HepG2 (cell line): Measurements from ENCODE around the gene EPHB4. TPM values are rescaled to one million over a fixed set of nuclear protein-coding genes. Genes with fewer than 3 reads are reported as not detected.

Source experiments
- CREB1 ChIP-seq, 2 experiments: fragments of 450-650 bp in 1 of 2; IDR thresholded peaks; 2 replicates each; pipeline ENCODE4 v1.6.1; 2016 to 2017; ENCODE audit warnings: control low read depth in 1 of 2, mild to moderate bottlenecking in 1 of 2, missing compliant biosample characterization in 1 of 2, missing genetic modification characterization in 1 of 2
- FOSL2 ChIP-seq: sonication (generic); formaldehyde crosslinking; IDR thresholded peaks from 2 replicates; pipeline ENCODE4 v1.4.0; 2020; ENCODE audit warnings: missing genetic modification reagents
- KAT8 ChIP-seq: IDR thresholded peaks from 2 replicates; pipeline ENCODE4 v1.6.1; 2016; ENCODE audit warnings: missing genetic modification reagents, missing compliant biosample characterization
- KDM2A ChIP-seq: sonication (generic); formaldehyde crosslinking; IDR thresholded peaks from 2 replicates; pipeline ENCODE4 v1.4.0; 2020; ENCODE audit warnings: low read depth, missing genetic modification reagents, borderline replicate concordance
- KDM3A ChIP-seq: IDR thresholded peaks from 2 replicates; pipeline ENCODE4 v1.6.1; 2018; ENCODE audit warnings: low read depth, missing compliant biosample characterization
- KLF13 ChIP-seq: sonication (generic); formaldehyde crosslinking; IDR thresholded peaks from 2 replicates; pipeline ENCODE4 v1.4.0; 2020; ENCODE audit warnings: mild to moderate bottlenecking, missing genetic modification reagents
- NCOA1 ChIP-seq: sonication (generic); formaldehyde crosslinking; IDR thresholded peaks from 2 replicates; pipeline ENCODE4 v1.9.0; 2021; ENCODE audit warnings: missing genetic modification reagents
- RBM39 ChIP-seq: fragments of 200-400 bp; formaldehyde crosslinking; IDR thresholded peaks from one replicate; pipeline ENCODE4 v1.6.1; 2018; ENCODE audit warnings: antibody characterized with exemption, mild to moderate bottlenecking, low read depth, low read length; ENCODE audit not compliant: poor library complexity, severe bottlenecking
- RFXAP ChIP-seq: sonication (generic); formaldehyde crosslinking; IDR thresholded peaks from 2 replicates; pipeline ENCODE4 v1.4.0; 2020; ENCODE audit warnings: missing genetic modification reagents, borderline replicate concordance
- THAP11 ChIP-seq: IDR thresholded peaks from 2 replicates; pipeline ENCODE4 v1.6.1; 2016; ENCODE audit warnings: missing biosample characterization, missing genetic modification reagents
- ZBTB20 ChIP-seq: sonication (generic); formaldehyde crosslinking; IDR thresholded peaks from 2 replicates; pipeline ENCODE4 v1.8.1; 2023; ENCODE audit warnings: missing genetic modification reagents, low read depth, mild to moderate bottlenecking, borderline replicate concordance
- ZEB1 ChIP-seq: IDR thresholded peaks from 2 replicates; pipeline ENCODE4 v1.6.1; 2012; ENCODE audit warnings: mild to moderate bottlenecking, low read depth, inconsistent platforms; ENCODE audit not compliant: insufficient replicate concordance
- ZNF619 ChIP-seq: sonication (generic); formaldehyde crosslinking; IDR thresholded peaks from 2 replicates; pipeline ENCODE4 v1.4.0; 2020; ENCODE audit warnings: mild to moderate bottlenecking, missing genetic modification reagents
- polyA plus RNA-seq, 8 experiments: library from polyadenylated mRNA; depleted of rRNA in 3 of 8; stranded (reverse) in 7 of 8; unstranded in 1 of 8; fragments of >200 nt; fragmentation: Illumina TruSeq in 4 of 8; extraction: Trizol in 4 of 8; gene quantifications; 2 replicates each; pipeline versions ENCODE4 v1.2.1 to v1.2.3, GENCODE V29; 2011 to 2016; ENCODE audit warnings: low read depth in 4 of 8, missing spikeins in 1 of 8, mixed read lengths in 1 of 8; ENCODE audit not compliant: insufficient read depth in 1 of 8
- total RNA-seq, 5 experiments: library from RNA; depleted of rRNA; stranded (reverse); fragments of >200 nt; fragmentation: Illumina TruSeq; extraction: Trizol; gene quantifications; 2 replicates each; pipeline ENCODE4 v1.2.3, GENCODE V29; 2016; ENCODE audit warnings: low read depth in 1 of 5
- TF ChIP-seq, protein P1 (sequence below): sonication (generic); formaldehyde crosslinking; IDR thresholded peaks from 2 replicates; pipeline ENCODE4 v1.9.0; 2022; ENCODE audit warnings: low read depth, missing genetic modification reagents
- TF ChIP-seq, protein P2 (sequence below): sonication (generic); formaldehyde crosslinking; IDR thresholded peaks from 2 replicates; pipeline ENCODE4 v1.5.0; 2020; ENCODE audit warnings: missing genetic modification reagents
- TF ChIP-seq, protein P3 (sequence below): sonication (generic); formaldehyde crosslinking; IDR thresholded peaks from 2 replicates; pipeline ENCODE4 v1.5.1; 2020; ENCODE audit warnings: missing genetic modification reagents, mild to moderate bottlenecking, borderline replicate concordance
- TF ChIP-seq, protein P4 (sequence below): sonication (generic); formaldehyde crosslinking; IDR thresholded peaks from 2 replicates; pipeline ENCODE4 v1.5.1; 2020; ENCODE audit warnings: missing genetic modification reagents, mild to moderate bottlenecking, borderline replicate concordance
- TF ChIP-seq, protein P5 (sequence below), 2 experiments: sonication (generic) in 1 of 2; formaldehyde crosslinking in 1 of 2; IDR thresholded peaks; 2 replicates each; pipeline versions ENCODE4 v1.4.0 to v1.6.1; 2018 to 2020; ENCODE audit warnings: missing genetic modification reagents in 2 of 2, borderline replicate concordance in 1 of 2, low read depth in 1 of 2, mild to moderate bottlenecking in 1 of 2, missing biosample characterization in 1 of 2

Gene EPHB4
- total and polyA plus RNA-seq, 2 of the 13 experiments (the other 11 are each of a cell fraction or from before 2014, with no cell fraction given): 61.4 to 69.6 TPM

DNA sequence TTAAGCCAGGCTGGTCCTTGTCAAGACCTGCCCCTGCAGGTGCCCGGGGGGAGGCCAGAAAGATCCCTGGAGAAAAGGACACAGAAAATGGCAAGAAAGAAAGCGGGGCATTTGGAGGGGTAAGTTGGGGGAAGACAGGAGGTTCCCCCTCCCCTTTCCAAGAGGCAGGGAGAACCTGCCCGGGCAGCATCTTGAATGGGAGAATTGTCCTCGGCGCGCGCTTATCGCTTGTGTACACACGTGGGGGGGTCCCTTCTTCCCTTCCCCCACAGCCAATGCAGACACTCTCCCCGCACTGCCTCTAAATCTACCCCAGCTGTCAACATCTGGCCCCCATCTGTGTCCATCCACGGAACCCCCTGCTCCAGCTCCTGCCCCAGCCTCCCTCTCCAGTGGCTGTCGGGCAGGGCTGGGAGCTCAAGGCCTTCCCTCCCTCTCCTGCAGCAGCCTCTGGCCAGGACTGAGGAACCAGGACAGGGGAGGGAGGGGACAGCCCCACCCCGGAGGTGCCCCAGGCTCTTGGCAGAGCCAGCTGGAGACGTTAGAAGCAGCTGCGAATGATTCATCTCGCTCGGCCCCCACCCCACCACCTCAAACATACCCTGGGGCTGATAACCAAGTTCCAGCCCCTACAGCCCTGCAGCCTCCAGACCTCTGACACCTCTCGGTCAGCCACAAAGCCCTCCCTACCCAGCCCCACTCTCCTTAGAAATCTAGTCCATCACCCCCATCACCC lies 25.3 kb downstream of the EPHB4 start (continued):
- 0 out of 2 replicates have a peak, but pooled peaks have one; percentile 54 for TF ChIP-seq NCOA1
- peak; percentile 64; the same call in 1 of the 2 replicates for TF ChIP-seq RFXAP (CRISPR knock-in tag)
- 0 out of 2 replicates have a peak, but pooled peaks have one; percentile 6 for TF ChIP-seq KAT8 (CRISPR knock-in tag)
- TF ChIP-seq, protein P1, sequence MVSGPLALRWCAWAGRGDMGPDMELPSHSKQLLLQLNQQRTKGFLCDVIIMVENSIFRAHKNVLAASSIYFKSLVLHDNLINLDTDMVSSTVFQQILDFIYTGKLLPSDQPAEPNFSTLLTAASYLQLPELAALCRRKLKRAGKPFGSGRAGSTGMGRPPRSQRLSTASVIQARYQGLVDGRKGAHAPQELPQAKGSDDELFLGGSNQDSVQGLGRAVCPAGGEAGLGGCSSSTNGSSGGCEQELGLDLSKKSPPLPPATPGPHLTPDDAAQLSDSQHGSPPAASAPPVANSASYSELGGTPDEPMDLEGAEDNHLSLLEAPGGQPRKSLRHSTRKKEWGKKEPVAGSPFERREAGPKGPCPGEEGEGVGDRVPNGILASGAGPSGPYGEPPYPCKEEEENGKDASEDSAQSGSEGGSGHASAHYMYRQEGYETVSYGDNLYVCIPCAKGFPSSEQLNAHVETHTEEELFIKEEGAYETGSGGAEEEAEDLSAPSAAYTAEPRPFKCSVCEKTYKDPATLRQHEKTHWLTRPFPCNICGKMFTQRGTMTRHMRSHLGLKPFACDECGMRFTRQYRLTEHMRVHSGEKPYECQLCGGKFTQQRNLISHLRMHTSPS: 0 out of 2 replicates have a peak, but pooled peaks have one; percentile 52
- TF ChIP-seq KDM3A (CRISPR knock-in tag): 0 out of 2 replicates have a peak, but pooled peaks have one; percentile 43
- peak; percentile 86 for TF ChIP-seq RBM39
- 0 out of 2 replicates have a peak, but pooled peaks have one; percentile 7 for TF ChIP-seq ZNF619
- TF ChIP-seq, protein P2, sequence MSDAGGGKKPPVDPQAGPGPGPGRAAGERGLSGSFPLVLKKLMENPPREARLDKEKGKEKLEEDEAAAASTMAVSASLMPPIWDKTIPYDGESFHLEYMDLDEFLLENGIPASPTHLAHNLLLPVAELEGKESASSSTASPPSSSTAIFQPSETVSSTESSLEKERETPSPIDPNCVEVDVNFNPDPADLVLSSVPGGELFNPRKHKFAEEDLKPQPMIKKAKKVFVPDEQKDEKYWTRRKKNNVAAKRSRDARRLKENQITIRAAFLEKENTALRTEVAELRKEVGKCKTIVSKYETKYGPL (CRISPR knock-in tag): no peak
- peak; percentile 94 for TF ChIP-seq FOSL2 (CRISPR knock-in tag)
- TF ChIP-seq ZBTB20 (CRISPR knock-in tag): peak; percentile 38; the same call in 1 of the 2 replicates
- TF ChIP-seq KDM2A (CRISPR knock-in tag): peak; percentile 86
- TF ChIP-seq, protein P3, sequence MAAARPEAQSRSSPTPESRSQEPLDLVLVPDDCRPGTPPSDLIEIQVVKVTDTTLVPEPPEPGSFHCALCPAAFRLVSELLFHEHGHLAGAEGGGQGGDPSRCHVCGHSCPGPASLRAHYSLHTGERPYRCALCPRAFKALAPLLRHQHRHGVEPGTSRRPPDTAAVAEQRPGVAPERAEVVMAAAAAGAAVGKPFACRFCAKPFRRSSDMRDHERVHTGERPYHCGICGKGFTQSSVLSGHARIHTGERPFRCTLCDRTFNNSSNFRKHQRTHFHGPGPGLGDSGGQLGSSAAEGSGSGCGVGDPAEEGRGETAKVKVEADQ (CRISPR knock-in tag): no peak
- TF ChIP-seq ZEB1: no peak
- TF ChIP-seq, protein P4, sequence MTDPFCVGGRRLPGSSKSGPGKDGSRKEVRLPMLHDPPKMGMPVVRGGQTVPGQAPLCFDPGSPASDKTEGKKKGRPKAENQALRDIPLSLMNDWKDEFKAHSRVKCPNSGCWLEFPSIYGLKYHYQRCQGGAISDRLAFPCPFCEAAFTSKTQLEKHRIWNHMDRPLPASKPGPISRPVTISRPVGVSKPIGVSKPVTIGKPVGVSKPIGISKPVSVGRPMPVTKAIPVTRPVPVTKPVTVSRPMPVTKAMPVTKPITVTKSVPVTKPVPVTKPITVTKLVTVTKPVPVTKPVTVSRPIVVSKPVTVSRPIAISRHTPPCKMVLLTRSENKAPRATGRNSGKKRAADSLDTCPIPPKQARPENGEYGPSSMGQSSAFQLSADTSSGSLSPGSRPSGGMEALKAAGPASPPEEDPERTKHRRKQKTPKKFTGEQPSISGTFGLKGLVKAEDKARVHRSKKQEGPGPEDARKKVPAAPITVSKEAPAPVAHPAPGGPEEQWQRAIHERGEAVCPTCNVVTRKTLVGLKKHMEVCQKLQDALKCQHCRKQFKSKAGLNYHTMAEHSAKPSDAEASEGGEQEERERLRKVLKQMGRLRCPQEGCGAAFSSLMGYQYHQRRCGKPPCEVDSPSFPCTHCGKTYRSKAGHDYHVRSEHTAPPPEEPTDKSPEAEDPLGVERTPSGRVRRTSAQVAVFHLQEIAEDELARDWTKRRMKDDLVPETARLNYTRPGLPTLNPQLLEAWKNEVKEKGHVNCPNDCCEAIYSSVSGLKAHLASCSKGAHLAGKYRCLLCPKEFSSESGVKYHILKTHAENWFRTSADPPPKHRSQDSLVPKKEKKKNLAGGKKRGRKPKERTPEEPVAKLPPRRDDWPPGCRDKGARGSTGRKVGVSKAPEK (CRISPR knock-in tag): 0 out of 2 replicates have a peak, but pooled peaks have one; percentile 92
- TF ChIP-seq, protein P5, sequence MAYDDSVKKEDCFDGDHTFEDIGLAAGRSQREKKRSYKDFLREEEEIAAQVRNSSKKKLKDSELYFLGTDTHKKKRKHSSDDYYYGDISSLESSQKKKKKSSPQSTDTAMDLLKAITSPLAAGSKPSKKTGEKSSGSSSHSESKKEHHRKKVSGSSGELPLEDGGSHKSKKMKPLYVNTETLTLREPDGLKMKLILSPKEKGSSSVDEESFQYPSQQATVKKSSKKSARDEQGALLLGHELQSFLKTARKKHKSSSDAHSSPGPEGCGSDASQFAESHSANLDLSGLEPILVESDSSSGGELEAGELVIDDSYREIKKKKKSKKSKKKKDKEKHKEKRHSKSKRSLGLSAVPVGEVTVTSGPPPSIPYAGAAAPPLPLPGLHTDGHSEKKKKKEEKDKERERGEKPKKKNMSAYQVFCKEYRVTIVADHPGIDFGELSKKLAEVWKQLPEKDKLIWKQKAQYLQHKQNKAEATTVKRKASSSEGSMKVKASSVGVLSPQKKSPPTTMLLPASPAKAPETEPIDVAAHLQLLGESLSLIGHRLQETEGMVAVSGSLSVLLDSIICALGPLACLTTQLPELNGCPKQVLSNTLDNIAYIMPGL (CRISPR knock-in tag; IDR thresholded peaks at IDR 0.05; ENCODE audit: borderline replicate concordance in 1 of 2, low read depth in 1 of 2): 0 out of 4 replicates have a peak, but pooled peaks of 1 of the 2 experiments have one; percentile 7
- peak; percentile 42; the same call in 1 of the 2 replicates for TF ChIP-seq THAP11 (CRISPR knock-in tag)
- no peak for TF ChIP-seq KLF13 (CRISPR knock-in tag)
- TF ChIP-seq CREB1 (IDR thresholded peaks at IDR 0.05): no peak
- no peak for TF ChIP-seq CREB1 (CRISPR knock-in tag; IDR thresholded peaks at IDR 0.05)
